Activated T-cell treated with anti-CD3 and anti-CD28 coated beads, Interleukin-2, amount 50 U/mL, for 24 hours (primary cell): ENCODE results near the gene FAM149A.

ENCODE experiments used
- DNase-seq: peaks from one replicate; pipeline ENCODE4 v3.0.0-alpha.2; 2020
- H3K27ac Mint-ChIP-seq: 2 replicates; pipeline ENCODE4 v1.8.0; 2020; ENCODE audit warnings: mild to moderate bottlenecking, mixed read lengths
- H3K27me3 Mint-ChIP-seq: 2 replicates; pipeline ENCODE4 v1.8.0; 2020; ENCODE audit warnings: mixed read lengths
- H3K36me3 Mint-ChIP-seq: 2 replicates; pipeline ENCODE4 v1.8.0; 2020; ENCODE audit warnings: low read depth, mixed read lengths
- H3K4me1 Mint-ChIP-seq: 2 replicates; pipeline ENCODE4 v1.8.0; 2020; ENCODE audit warnings: low read depth, mixed read lengths
- H3K4me3 Mint-ChIP-seq: 2 replicates; pipeline ENCODE4 v1.8.0; 2020; ENCODE audit warnings: mild to moderate bottlenecking, moderate library complexity, mixed read lengths
- H3K9me3 Mint-ChIP-seq: 2 replicates; pipeline ENCODE4 v1.8.0; 2020; ENCODE audit warnings: mixed read lengths

The FAM149A gene

DNA sequence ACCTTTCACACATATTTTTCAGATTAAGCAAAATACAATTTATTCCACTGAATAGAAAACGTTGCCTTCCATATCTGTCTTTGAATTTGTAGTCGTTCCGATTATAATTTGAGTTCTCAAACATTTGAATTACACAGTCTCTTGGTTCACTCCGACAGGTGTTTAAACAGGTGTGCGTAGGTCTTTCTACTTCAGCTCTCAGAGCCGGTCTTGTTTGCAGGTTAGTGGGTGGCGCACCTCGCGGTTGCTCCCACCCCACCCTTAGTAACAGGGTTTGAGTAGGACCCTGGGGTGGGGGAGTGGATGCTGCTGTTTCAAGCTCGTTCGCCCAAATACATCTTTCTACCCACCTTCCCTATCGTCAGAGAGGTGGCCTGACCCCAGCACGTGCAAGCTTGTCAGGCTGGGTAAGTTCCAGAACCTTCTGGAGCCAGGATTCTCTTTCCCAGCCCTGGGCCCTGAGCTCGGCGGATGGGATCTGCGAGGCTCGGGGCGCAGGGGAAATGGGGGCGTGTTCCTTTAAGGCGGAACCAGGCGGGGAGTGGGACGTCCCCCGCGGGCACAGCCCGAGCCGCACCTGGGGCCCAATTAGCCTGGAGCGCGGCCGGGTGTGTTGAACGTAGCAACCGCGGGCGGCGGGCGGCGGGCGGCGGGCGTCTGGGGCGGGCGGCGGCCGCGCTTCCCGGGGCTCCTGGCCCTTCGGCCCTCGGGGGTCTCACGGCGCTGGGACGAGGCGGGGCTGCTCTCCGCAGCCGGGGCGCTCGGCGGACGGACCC, at the start of gene FAM149A:
Gene FAM149A (plus strand): TSS at position 591 of the 776 bp plus-strand sequence.
- H3K4me3 Mint-ChIP-seq = peak within 1 kb of the TSS; percentile 63
- no peaks in the 10 kb centered on the region for H3K9me3 Mint-ChIP-seq
- H3K36me3 Mint-ChIP-seq = no peaks in the 10 kb centered on the region
- no peak within 1 kb of the TSS for H3K27ac Mint-ChIP-seq
- H3K4me1 Mint-ChIP-seq = peaks cover 8% of the 10 kb centered on the region
- peaks cover 77% of the 10 kb centered on the region for H3K27me3 Mint-ChIP-seq
- peak; percentile 56 for DNase-seq

DNA sequence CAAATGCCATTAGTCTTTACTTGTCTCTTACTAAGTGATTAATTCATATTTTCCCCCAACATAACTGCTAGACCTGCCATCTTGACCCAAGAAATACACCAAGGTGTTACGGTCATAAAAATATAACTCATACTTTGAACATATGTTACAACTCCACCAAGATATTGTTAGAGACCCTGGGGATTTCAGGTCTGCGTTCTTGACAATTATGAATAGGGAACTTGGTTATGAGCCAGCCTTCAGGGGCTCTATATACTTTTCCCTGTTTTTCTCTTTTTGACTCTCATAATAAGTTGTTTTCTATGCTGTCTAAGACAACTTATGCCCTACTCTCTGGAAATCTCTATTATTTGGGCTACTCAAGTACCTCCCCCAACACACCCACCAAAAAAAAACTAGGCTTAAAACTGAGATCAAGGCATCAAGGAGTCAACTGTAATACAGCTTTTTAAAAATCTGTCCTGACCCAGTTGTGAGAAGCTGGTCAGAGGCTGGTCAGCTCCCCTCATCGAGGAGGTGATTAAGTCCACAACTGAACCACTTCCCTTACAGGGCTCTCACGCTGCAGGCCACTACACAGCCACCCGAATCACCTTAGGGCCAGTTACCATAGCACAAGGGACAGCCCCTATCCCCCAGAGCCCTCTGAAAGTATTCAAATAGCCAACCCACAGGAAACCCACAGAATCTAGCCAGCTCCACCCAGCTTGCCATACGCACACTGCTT, 46.1 kb upstream of the FAM149A start:
- no peak for DNase-seq
- Mint-ChIP-seq H3K27me3 (peaks cover 23% of the 10 kb centered on the region), H3K9me3 (peaks cover 3% of the 10 kb centered on the region), H3K27ac (no peak overlapping the region), H3K4me3 (no peak overlapping the region), H3K4me1 (peaks cover 5% of the 10 kb centered on the region), H3K36me3 (no peaks in the 10 kb centered on the region)

GRCh38 chr4:186058980-186059316, 45.6 kb upstream of the FAM149A start:
- Mint-ChIP-seq H3K4me1 (peaks cover 5% of the 10 kb centered on the region), H3K9me3 (peaks cover 3% of the 10 kb centered on the region), H3K36me3 (no peaks in the 10 kb centered on the region), H3K27ac (no peak overlapping the region), H3K27me3 (peaks cover 27% of the 10 kb centered on the region), H3K4me3 (no peak overlapping the region)
- DNase-seq = no peak

DNA sequence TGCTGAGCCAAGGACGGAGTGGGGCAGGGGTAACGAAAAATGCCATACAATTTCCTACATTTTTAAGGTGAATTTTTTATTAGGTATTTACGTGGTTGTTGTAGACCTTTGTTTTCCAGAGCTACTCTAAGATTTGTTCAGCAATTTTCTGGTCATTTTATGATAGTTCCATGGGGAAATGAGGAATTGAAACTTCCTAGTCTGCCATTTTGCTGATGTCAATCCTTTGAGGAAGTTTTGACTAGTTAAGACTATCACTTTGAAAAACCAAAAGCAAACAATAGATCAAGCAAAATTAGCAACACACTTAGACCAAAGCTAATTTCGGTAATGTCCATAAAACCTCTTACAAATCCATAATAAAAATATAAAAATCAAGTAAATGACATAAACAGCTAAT, 42.6 kb upstream of the FAM149A start:
- Mint-ChIP-seq H3K27ac (no peak overlapping the region), H3K27me3 (peaks cover 37% of the 10 kb centered on the region), H3K9me3 (peaks cover 3% of the 10 kb centered on the region), H3K36me3 (no peaks in the 10 kb centered on the region), H3K4me3 (no peak overlapping the region), H3K4me1 (peaks cover 5% of the 10 kb centered on the region)
- DNase-seq = no peak

DNA sequence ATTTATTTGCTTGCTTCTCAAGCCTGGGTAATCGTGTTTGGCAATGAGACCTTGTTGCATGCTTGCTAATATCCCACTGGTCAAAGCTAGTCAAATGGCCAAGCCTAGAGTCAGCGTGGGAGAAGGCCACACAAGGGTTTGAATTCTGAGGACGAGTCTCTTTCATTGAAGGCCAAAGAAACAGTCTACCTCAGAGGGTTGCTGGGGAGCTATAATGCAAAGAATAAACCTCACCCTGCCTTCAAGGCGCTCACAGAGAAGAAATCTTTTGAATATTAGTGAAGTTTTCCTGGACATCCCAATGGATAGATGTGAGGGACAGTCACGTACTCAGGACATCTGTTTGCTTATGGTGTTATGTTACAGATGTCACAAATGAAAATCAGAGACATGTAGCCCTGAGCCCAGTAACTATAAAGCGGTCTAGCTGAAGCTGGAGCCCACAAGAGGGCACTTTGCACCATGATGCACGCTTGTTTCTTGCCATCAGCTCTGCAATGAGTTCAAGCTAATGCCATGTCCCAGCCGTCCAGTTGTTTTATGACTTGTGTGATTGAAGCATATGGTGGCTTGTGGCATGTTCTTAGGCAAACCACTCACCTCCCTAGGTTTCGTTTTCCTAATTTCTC, 36.6 kb upstream of the FAM149A start:
- Mint-ChIP-seq H3K4me3 (peak overlapping the region; percentile 67), H3K27ac (no peak overlapping the region), H3K9me3 (no peaks in the 10 kb centered on the region), H3K27me3 (peaks cover 22% of the 10 kb centered on the region), H3K4me1 (peaks cover 18% of the 10 kb centered on the region), H3K36me3 (no peaks in the 10 kb centered on the region)
- DNase-seq = no peak

DNA sequence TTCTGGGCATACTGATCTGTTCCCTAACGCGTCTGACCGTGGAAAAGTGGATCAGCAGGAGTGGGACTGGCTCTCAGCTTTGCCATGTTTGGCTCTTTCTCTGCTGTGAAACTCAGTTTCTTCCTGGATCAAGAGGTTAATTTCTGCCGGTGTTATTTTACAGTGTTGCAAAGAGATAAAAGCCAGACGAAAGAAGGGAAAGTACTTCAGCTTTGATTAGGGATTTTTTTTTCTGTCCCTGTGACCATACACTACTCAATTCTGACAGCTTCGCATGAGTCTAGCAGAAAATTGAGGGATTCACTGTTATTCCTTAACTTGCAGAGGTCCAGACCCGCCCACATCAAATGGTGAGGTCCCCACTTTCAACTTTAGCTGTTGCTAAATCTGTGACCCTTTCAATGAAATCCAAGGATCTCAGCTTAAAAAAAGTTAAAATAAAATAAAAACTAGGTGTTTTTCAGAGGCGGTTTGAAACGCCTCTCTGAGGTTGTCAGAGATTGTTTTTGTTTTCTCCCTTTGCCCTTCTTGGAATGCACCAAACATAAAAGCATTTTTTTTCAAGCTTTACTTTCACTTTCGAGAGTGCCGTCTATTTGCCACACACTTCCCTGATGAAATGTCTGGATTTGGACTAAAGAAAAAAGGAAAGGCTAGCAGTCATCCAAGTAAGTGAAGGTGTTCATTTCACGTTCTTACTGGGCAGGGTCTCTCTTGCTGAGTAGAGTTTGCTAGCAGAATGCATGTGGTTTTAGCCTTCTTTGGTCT, 35.7 kb upstream of the FAM149A start, which contains the start of gene TLR3:
Gene TLR3 (plus strand): TSS at position 576 of the 768 bp plus-strand sequence. CDS start 7,464 bp downstream, outside the sequence.
- DNase-seq = no peak
- Mint-ChIP-seq H3K4me1 (peaks cover 18% of the 10 kb centered on the region), H3K36me3 (no peaks in the 10 kb centered on the region), H3K4me3 (peak within 1 kb of the TSS; percentile 67), H3K9me3 (no peaks in the 10 kb centered on the region), H3K27ac (no peak within 1 kb of the TSS), H3K27me3 (peaks cover 15% of the 10 kb centered on the region)

DNA sequence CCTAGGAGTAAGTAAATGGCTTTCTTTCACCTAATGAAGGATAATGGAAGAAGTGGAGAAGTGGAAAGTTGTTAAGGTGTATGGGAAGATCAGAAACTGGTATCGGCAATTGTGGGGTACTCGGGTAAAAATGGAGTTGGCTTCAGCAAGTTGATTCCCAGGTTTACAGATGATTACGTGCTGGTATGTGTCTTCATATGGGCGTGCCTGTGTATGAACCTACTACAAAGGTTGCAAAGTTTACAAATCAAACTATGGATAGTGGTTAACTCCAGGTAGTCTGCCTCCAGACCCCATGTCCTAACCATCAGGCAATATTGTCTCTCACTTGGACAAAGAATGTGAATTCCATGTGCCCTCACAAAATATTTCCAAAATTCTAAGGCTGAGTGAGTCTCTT, 34.8 kb upstream of the FAM149A start:
- H3K4me3 Mint-ChIP-seq = no peak overlapping the region
- H3K4me1 Mint-ChIP-seq = peaks cover 18% of the 10 kb centered on the region
- DNase-seq = no peak
- no peaks in the 10 kb centered on the region for H3K36me3 Mint-ChIP-seq
- no peak overlapping the region for H3K27ac Mint-ChIP-seq
- H3K9me3 Mint-ChIP-seq = no peaks in the 10 kb centered on the region
- H3K27me3 Mint-ChIP-seq = peaks cover 13% of the 10 kb centered on the region

- H3K27ac Mint-ChIP-seq = no peak overlapping the region
- H3K36me3 Mint-ChIP-seq = no peaks in the 10 kb centered on the region
- H3K27me3 Mint-ChIP-seq = no peaks in the 10 kb centered on the region
- DNase-seq = no peak
- no peaks in the 10 kb centered on the region for H3K9me3 Mint-ChIP-seq
- H3K4me3 Mint-ChIP-seq = no peak overlapping the region
- peaks cover 18% of the 10 kb centered on the region for H3K4me1 Mint-ChIP-seq
Measured at GRCh38 chr4:186072516-186072915, 32.0 kb upstream of the FAM149A start.

- Mint-ChIP-seq H3K4me1 (peaks cover 7% of the 10 kb centered on the region), H3K27me3 (no peaks in the 10 kb centered on the region), H3K4me3 (no peak overlapping the region), H3K36me3 (no peaks in the 10 kb centered on the region), H3K9me3 (no peaks in the 10 kb centered on the region), H3K27ac (no peak overlapping the region)
- no peak for DNase-seq
Measured at GRCh38 chr4:186074189-186074588, 30.3 kb upstream of the FAM149A start.

- no peak overlapping the region for H3K27ac Mint-ChIP-seq
Measured at GRCh38 chr4:186078981-186079638, 25.4 kb upstream of the FAM149A start.

DNA sequence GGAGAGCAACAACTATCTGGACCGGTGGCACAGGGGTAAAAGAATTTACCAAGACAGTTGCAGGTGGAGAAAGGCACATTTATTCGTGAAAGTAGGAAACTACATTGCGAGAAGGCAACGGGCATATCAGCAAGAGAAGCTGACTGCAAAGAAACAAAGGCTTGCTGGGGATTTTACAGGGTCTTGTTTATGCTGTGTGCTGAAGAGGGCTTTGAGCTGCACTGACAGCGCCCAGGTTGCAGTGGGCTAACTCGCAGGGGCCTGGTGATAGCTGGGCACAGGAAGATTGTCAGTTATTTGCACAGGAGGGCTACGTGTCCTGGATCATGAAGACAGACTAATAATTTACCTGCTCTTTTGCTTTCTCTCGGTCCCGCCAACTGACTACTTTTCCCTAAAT, 24.8 kb upstream of the FAM149A start:
- H3K4me3 Mint-ChIP-seq = no peak overlapping the region
- no peaks in the 10 kb centered on the region for H3K4me1 Mint-ChIP-seq
- peaks cover 6% of the 10 kb centered on the region for H3K27me3 Mint-ChIP-seq
- no peaks in the 10 kb centered on the region for H3K36me3 Mint-ChIP-seq
- no peaks in the 10 kb centered on the region for H3K9me3 Mint-ChIP-seq
- DNase-seq = no peak
- no peak overlapping the region for H3K27ac Mint-ChIP-seq

More at GRCh38 chr4:186078981-186079638, 25.4 kb upstream of the FAM149A start:
- Mint-ChIP-seq H3K36me3 (no peaks in the 10 kb centered on the region), H3K4me3 (no peak overlapping the region), H3K9me3 (no peaks in the 10 kb centered on the region), H3K27me3 (peaks cover 6% of the 10 kb centered on the region), H3K4me1 (no peaks in the 10 kb centered on the region)
- no peak for DNase-seq

- Mint-ChIP-seq H3K27ac (no peak overlapping the region), H3K27me3 (peaks cover 6% of the 10 kb centered on the region), H3K4me3 (no peak overlapping the region), H3K36me3 (no peaks in the 10 kb centered on the region), H3K4me1 (no peaks in the 10 kb centered on the region), H3K9me3 (no peaks in the 10 kb centered on the region)
- DNase-seq = no peak
Measured at GRCh38 chr4:186081202-186081807, 23.2 kb upstream of the FAM149A start.

- DNase-seq = no peak
- Mint-ChIP-seq H3K27me3 (peaks cover 7% of the 10 kb centered on the region), H3K9me3 (no peaks in the 10 kb centered on the region), H3K27ac (no peak overlapping the region), H3K4me3 (no peak overlapping the region), H3K36me3 (no peaks in the 10 kb centered on the region), H3K4me1 (no peaks in the 10 kb centered on the region)
Measured at GRCh38 chr4:186082221-186082620, 22.3 kb upstream of the FAM149A start.
